OCI-LY7 (cell line): ENCODE data around the gene BPIFA2. TPM values are rescaled to one million over a fixed set of nuclear protein-coding genes. Genes with fewer than 3 reads are reported as not detected.

ENCODE experiments used
- BruUV-seq: library from RNA; stranded (reverse); fragments of 400-500 nt; replicated peaks from 2 replicates; lab custom pipeline; 2021; lab: Mats Ljungman, UMichigan
- CTCF ChIA-PET: fragments of 300-600 bp; sonication (Branson Sonifier 250); formaldehyde crosslinking; loops from one replicate; lab custom pipeline; 2022; ENCODE audit warnings: antibody characterized with exemption; ENCODE audit not compliant: unreplicated experiment; lab: Charles Lee
- POLR2A ChIA-PET: fragments of 300-600 bp; sonication (Branson Sonifier 250); formaldehyde crosslinking; loops from one replicate; lab custom pipeline; 2022; ENCODE audit warnings: antibody characterized with exemption; lab: Charles Lee
- DNase-seq: peaks from one replicate; pipeline ENCODE4 v3.0.0-alpha.2; 2015; ENCODE audit warnings: low spot score
- H2AFZ ChIP-seq: fragments of 200-600 bp; sonication (generic), shearing (Covaris generic); 2 replicates; pipeline ENCODE4 v1.6.1; 2014; ENCODE audit warnings: mild to moderate bottlenecking, antibody characterized with exemption, low read length, moderate library complexity
- H3K27ac ChIP-seq: fragments of 200-600 bp; sonication (generic); 2 replicates; pipeline ENCODE4 v1.5.1; 2014; ENCODE audit warnings: mixed run types, low read depth, mild to moderate bottlenecking, moderate library complexity, low read length, inconsistent platforms; ENCODE audit not compliant: poor library complexity, severe bottlenecking
- H3K36me3 ChIP-seq: fragments of 200-600 bp; sonication (generic); 2 replicates; pipeline ENCODE4 v1.6.1; 2014; ENCODE audit warnings: mild to moderate bottlenecking, antibody characterized with exemption, low read length, moderate library complexity, mixed read lengths; ENCODE audit not compliant: insufficient read depth
- H3K4me1 ChIP-seq: fragments of 200-600 bp; sonication (generic); 2 replicates; pipeline ENCODE4 v1.5.1; 2014; ENCODE audit warnings: mild to moderate bottlenecking, low read length; ENCODE audit not compliant: insufficient read depth, poor library complexity, severe bottlenecking
- H3K4me2 ChIP-seq: fragments of 200-600 bp; sonication (generic); 2 replicates; pipeline ENCODE4 v1.6.1; 2014; ENCODE audit warnings: mild to moderate bottlenecking, low read length
- H3K4me3 ChIP-seq: fragments of 200-600 bp; sonication (generic); 2 replicates; pipeline ENCODE4 v1.5.1; 2014; ENCODE audit warnings: mild to moderate bottlenecking, low read depth, low read length; ENCODE audit not compliant: poor library complexity, severe bottlenecking
- H3K79me2 ChIP-seq: fragments of 200-600 bp; sonication (generic); 2 replicates; pipeline ENCODE4 v1.6.1; 2016; ENCODE audit warnings: low read depth, mild to moderate bottlenecking, low read length, moderate library complexity, mixed read lengths; ENCODE audit not compliant: insufficient read depth
- H3K9me2 ChIP-seq: fragments of 200-600 bp; sonication (generic); 2 replicates; pipeline ENCODE4 v1.6.1; 2016; ENCODE audit warnings: mild to moderate bottlenecking, low read length, mixed read lengths; ENCODE audit not compliant: insufficient read depth
- H3K9me3 ChIP-seq: fragments of 200-600 bp; sonication (generic); 2 replicates; pipeline ENCODE4 v1.6.1; 2014; ENCODE audit warnings: mild to moderate bottlenecking, mixed run types, low read length, mixed read lengths
- H4K20me1 ChIP-seq: fragments of 200-600 bp; sonication (generic); 2 replicates; pipeline ENCODE4 v1.6.1; 2014; ENCODE audit warnings: mild to moderate bottlenecking, antibody characterized with exemption, low read length, moderate library complexity, mixed read lengths; ENCODE audit not compliant: insufficient read depth
- EZH2phosphoT487 ChIP-seq: fragments of 200-600 bp; sonication (generic); IDR thresholded peaks from 2 replicates; pipeline ENCODE4 v1.6.1; 2018; ENCODE audit warnings: low read depth, borderline replicate concordance, mild to moderate bottlenecking, mixed run types, antibody characterized with exemption, low read length, moderate library complexity, mixed read lengths
- intact Hi-C: fragments of 100-400 bp; cut with micrococcal nuclease; formaldehyde crosslinking; loops from one replicate; pipeline ENCODE4 v1.10.0; 2022; ENCODE audit not compliant: unreplicated experiment
- total RNA-seq, 2 experiments: library from RNA; depleted of rRNA in 1 of 2; stranded (reverse); fragments of >200 nt in 1 of 2; shearing (Covaris generic) in 1 of 2; gene quantifications; 2 replicates each; pipeline ENCODE4 v1.2.3, GENCODE V29; 2014 to 2022
- TF ChIP-seq, protein P1 (sequence below): fragments of 200-600 bp; sonication (generic); conservative IDR thresholded peaks from 2 replicates; pipeline ENCODE4 v1.5.1; 2014; ENCODE audit warnings: mild to moderate bottlenecking, antibody characterized with exemption, low read length, moderate library complexity, mixed read lengths

Gene BPIFA2
- total RNA-seq, 2 experiments from 2014 or later: not detected

DNA sequence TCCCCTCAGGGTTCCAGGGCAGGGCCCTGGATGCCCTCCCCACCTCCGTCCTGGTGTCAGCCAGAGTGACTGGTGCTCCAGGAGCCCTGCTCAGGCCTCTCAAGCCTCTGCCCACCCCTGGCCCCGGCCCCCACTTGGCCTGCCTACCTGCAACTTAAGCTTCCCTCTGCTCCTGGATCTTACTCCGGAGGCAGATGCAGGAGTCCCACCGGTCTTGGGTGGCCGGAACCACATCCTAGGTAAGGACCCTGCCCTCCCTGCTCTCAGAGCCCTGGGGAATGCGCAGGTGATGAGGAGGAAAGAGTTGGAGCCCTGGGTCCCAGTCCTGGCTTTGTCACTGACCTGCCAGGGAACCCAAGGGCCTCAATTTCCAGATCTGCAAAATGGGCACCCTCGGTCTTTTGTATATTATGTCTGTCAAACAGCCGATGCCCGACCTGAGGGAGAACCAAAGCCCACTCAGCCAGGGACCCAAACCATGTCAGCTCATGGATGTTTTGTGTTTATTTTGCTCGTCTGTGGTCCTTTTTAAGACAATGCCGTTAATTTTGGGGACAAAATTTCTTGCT lies 34.5 kb upstream of the BPIFA2 start:
- Histone ChIP-seq H3K9me2 (no peaks in the 10 kb centered on the region), H3K4me1 (no peaks in the 10 kb centered on the region), H4K20me1 (no peaks in the 10 kb centered on the region), H3K79me2 (no peaks in the 10 kb centered on the region), H3K4me2 (no peak overlapping the region), H3K9me3 (no peaks in the 10 kb centered on the region), H3K4me3 (no peak overlapping the region), H3K36me3 (no peaks in the 10 kb centered on the region), H2AFZ (no peak overlapping the region), H3K27ac (no peak overlapping the region)
- TF ChIP-seq, protein P1, sequence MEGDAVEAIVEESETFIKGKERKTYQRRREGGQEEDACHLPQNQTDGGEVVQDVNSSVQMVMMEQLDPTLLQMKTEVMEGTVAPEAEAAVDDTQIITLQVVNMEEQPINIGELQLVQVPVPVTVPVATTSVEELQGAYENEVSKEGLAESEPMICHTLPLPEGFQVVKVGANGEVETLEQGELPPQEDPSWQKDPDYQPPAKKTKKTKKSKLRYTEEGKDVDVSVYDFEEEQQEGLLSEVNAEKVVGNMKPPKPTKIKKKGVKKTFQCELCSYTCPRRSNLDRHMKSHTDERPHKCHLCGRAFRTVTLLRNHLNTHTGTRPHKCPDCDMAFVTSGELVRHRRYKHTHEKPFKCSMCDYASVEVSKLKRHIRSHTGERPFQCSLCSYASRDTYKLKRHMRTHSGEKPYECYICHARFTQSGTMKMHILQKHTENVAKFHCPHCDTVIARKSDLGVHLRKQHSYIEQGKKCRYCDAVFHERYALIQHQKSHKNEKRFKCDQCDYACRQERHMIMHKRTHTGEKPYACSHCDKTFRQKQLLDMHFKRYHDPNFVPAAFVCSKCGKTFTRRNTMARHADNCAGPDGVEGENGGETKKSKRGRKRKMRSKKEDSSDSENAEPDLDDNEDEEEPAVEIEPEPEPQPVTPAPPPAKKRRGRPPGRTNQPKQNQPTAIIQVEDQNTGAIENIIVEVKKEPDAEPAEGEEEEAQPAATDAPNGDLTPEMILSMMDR: no peak
- no peak for TF ChIP-seq EZH2phosphoT487
- POLR2A ChIA-PET: no interaction called here
- no peak for DNase-seq
- intact Hi-C loops: no loop called here
- BruUV-seq: no TSS peak
- CTCF ChIA-PET: no interaction called here

DNA sequence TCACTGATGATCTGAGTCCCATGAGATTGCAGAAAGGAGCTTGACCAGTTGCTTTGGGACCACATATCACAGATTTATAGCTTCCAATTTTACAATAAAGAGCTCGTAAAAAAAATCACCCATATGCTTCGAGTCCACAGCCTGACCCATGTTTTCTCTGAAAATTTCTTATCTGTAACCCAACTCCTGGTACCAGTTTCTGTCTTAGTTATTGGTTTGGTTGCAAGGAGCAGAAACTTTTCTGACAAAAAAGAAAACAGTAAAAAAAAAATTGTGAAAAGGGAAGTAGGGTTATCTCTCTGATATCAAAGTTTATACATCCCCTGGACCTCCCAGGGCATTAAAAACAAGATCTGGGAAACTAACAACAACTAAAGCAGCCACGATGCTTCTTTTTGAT lies 30.8 kb upstream of the BPIFA2 start:
- no peak for DNase-seq
- intact Hi-C loops: no loop called here
- H2AFZ ChIP-seq: no peak overlapping the region
- POLR2A ChIA-PET: interaction anchor here (0.5 kb wide), 2 partner anchors 139 to 1096 kb away, joined by 3 to 5 read pairs; no protein-coding TSS in a partner anchor
- no peak for TF ChIP-seq EZH2phosphoT487
- TF ChIP-seq, protein P1: no peak
- BruUV-seq: no TSS peak
- H3K79me2 ChIP-seq: no peaks in the 10 kb centered on the region
- no peaks in the 10 kb centered on the region for H3K4me1 ChIP-seq
- no peak overlapping the region for H3K4me2 ChIP-seq
- H3K27ac ChIP-seq: no peak overlapping the region
- H3K4me3 ChIP-seq: no peak overlapping the region
- H4K20me1 ChIP-seq: no peaks in the 10 kb centered on the region
- H3K9me2 ChIP-seq: no peaks in the 10 kb centered on the region
- H3K36me3 ChIP-seq: no peaks in the 10 kb centered on the region
- CTCF ChIA-PET: no interaction called here
- no peaks in the 10 kb centered on the region for H3K9me3 ChIP-seq

DNA sequence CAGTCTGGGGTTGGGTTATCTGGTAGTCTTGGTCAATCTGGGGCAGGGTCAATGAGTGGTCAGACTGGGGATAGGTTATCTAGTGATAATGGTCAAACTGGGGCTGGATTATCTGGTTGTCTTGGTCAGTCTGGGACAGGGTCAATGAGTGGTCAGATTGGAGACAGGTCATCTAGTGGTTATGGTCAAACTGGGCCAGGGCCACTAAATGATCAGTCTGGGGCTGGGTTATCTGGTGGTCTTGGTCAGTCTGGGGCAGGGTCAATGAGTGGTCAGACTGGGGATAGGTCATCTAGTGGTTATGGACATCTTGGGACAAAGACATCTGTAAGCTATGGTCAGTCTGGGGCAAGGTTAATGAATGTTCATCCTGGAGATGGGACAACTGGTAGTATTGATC lies 28.5 kb upstream of the BPIFA2 start:
- ChIA-PET CTCF (no interaction called here), POLR2A (no interaction called here)
- Histone ChIP-seq H3K36me3 (no peaks in the 10 kb centered on the region), H3K4me2 (no peak overlapping the region), H3K4me1 (no peaks in the 10 kb centered on the region), H3K9me2 (no peaks in the 10 kb centered on the region), H2AFZ (no peak overlapping the region), H3K27ac (no peak overlapping the region), H4K20me1 (no peaks in the 10 kb centered on the region), H3K9me3 (no peaks in the 10 kb centered on the region), H3K4me3 (no peak overlapping the region), H3K79me2 (no peaks in the 10 kb centered on the region)
- DNase-seq: no peak
- no TSS peak for BruUV-seq
- intact Hi-C loops: no loop called here
- TF ChIP-seq, protein P1: no peak
- no peak for TF ChIP-seq EZH2phosphoT487
